Colonic mucosa (tissue), 4 donors: ENCODE results near the gene DCAF8L2. TPM values are rescaled to one million over a fixed set of nuclear protein-coding genes. Genes with fewer than 3 reads are reported as not detected.

Experiments
- DNase-seq: peaks from one replicate; pipeline ENCODE4 v3.0.0-alpha.2; 2020
- H3K27ac ChIP-seq: fragments of 200-600 bp; one replicate; pipeline ENCODE4 v1.8.0; 2021
- H3K27me3 ChIP-seq: fragments of 200-600 bp; one replicate; pipeline ENCODE4 v1.8.0; 2021
- H3K36me3 ChIP-seq: fragments of 200-600 bp; one replicate; pipeline ENCODE4 v1.8.0; 2021
- H3K4me1 ChIP-seq: fragments of 200-600 bp; one replicate; pipeline ENCODE4 v1.8.0; 2021; ENCODE audit warnings: mild to moderate bottlenecking
- H3K4me3 ChIP-seq: fragments of 200-600 bp; one replicate; pipeline ENCODE4 v1.8.0; 2021
- H3K9ac ChIP-seq, 2 donors: one replicate each; pipeline ENCODE4 v1.7.0; 2013; ENCODE audit warnings: control low read depth in 2 of 2, low read depth in 2 of 2, low read length in 2 of 2
- H3K9me3 ChIP-seq: fragments of 200-600 bp; one replicate; pipeline ENCODE4 v1.8.0; 2021
- CTCF ChIP-seq: fragments of 200-600 bp; IDR thresholded peaks from one replicate; pipeline ENCODE4 v1.8.0; 2022; ENCODE audit warnings: antibody characterized with exemption, mild to moderate bottlenecking
- intact Hi-C: fragments of 100-400 bp; cut with DNase I; formaldehyde crosslinking; loops from one replicate; pipeline ENCODE4 v1.14.1; 2022
- total RNA-seq, 2 donors: library from RNA; stranded (reverse); fragmentation: NEBNext Ultra II Directional in 1 of 2; extraction: Animal tissue kit (Norgen Biotek cat#: 25700) in 1 of 2; gene quantifications; one replicate each; pipeline ENCODE4 v1.2.1, GENCODE V29; 2021
- donor health status: healthy.
- donor health status: DM: no; HTN: no; CAD: no.
- donor health status: DM: no; HTN: no; CAD: no.

Gene DCAF8L2
- total RNA-seq, 2 donors from 2014 or later = not detected

- H3K4me1 ChIP-seq = no peaks in the 10 kb centered on the region
Measured at GRCh38 chrX:27599928-27600327, 9.8 kb downstream of the DCAF8L2 start.

GRCh38 chrX:27600686-27601085 is 10.5 kb downstream of the DCAF8L2 start:
- no peak for DNase-seq
- Histone ChIP-seq H3K9me3 (no peaks in the 10 kb centered on the region), H3K27me3 (no peaks in the 10 kb centered on the region), H3K9ac (no peak overlapping the region), H3K4me3 (no peak overlapping the region), H3K4me1 (no peaks in the 10 kb centered on the region), H3K27ac (no peak overlapping the region), H3K36me3 (no peaks in the 10 kb centered on the region)
- intact Hi-C loops = no loop called here
- TF ChIP-seq CTCF = no peak

More at GRCh38 chrX:27599928-27600327, 9.8 kb downstream of the DCAF8L2 start:
- intact Hi-C loops = no loop called here
- Histone ChIP-seq H3K4me3 (no peak overlapping the region), H3K36me3 (no peaks in the 10 kb centered on the region), H3K27ac (no peak overlapping the region), H3K9me3 (no peaks in the 10 kb centered on the region), H3K27me3 (no peaks in the 10 kb centered on the region), H3K9ac (no peak overlapping the region)
- no peak for DNase-seq
- no peak for TF ChIP-seq CTCF

GRCh38 chrX:27608671-27609070 is 18.5 kb downstream of the DCAF8L2 start:
- Histone ChIP-seq H3K36me3 (no peaks in the 10 kb centered on the region), H3K27ac (no peak overlapping the region), H3K9me3 (no peaks in the 10 kb centered on the region), H3K4me1 (no peaks in the 10 kb centered on the region), H3K4me3 (no peak overlapping the region), H3K9ac (no peak overlapping the region), H3K27me3 (no peaks in the 10 kb centered on the region)
- intact Hi-C loops = no loop called here
- DNase-seq = no peak
- TF ChIP-seq CTCF = no peak

- Histone ChIP-seq H3K4me3 (no peak overlapping the region), H3K9me3 (no peaks in the 10 kb centered on the region), H3K27ac (no peak overlapping the region), H3K9ac (no peak overlapping the region), H3K4me1 (no peaks in the 10 kb centered on the region), H3K27me3 (no peaks in the 10 kb centered on the region), H3K36me3 (no peaks in the 10 kb centered on the region)
- intact Hi-C loops = no loop called here
- TF ChIP-seq CTCF = no peak
- DNase-seq = no peak
Measured at GRCh38 chrX:27619459-27619858, 29.3 kb downstream of the DCAF8L2 start.

- Histone ChIP-seq H3K36me3 (no peaks in the 10 kb centered on the region), H3K4me1 (no peaks in the 10 kb centered on the region), H3K27ac (no peak overlapping the region), H3K9me3 (no peaks in the 10 kb centered on the region), H3K4me3 (no peak overlapping the region), H3K27me3 (no peaks in the 10 kb centered on the region), H3K9ac (no peak overlapping the region)
- peak; percentile 31 for TF ChIP-seq CTCF
- intact Hi-C loops = no loop called here
- DNase-seq = no peak
Measured at GRCh38 chrX:27619975-27620374, 29.8 kb downstream of the DCAF8L2 start.

GRCh38 chrX:27622883-27623282 is 32.7 kb downstream of the DCAF8L2 start:
- Histone ChIP-seq H3K9me3 (no peaks in the 10 kb centered on the region), H3K27ac (no peak overlapping the region), H3K36me3 (no peaks in the 10 kb centered on the region), H3K4me3 (no peak overlapping the region), H3K27me3 (no peaks in the 10 kb centered on the region), H3K4me1 (no peaks in the 10 kb centered on the region), H3K9ac (no peak overlapping the region)
- intact Hi-C loops = no loop called here
- no peak for DNase-seq
- TF ChIP-seq CTCF = no peak
